BJ (cell line): ENCODE results near the gene RANBP3L. TPM values are rescaled to one million over a fixed set of nuclear protein-coding genes. Genes with fewer than 3 reads are reported as not detected.
A peak's percentile ranks its signal among the peaks of the same experiment; 100 is the strongest.

Experiments
- CTCF ChIA-PET: fragments of 350-600 bp; formaldehyde crosslinking; extraction: SDS; loops from one replicate; lab custom pipeline; 2021; ENCODE audit warnings: antibody characterized with exemption, inconsistent platforms; lab: Yijun Ruan, JAX
- POLR2A ChIA-PET: fragments of 300-600 bp; sonication (Branson Sonifier 250); formaldehyde crosslinking; extraction: SDS; loops from one replicate; lab custom pipeline; 2021; ENCODE audit warnings: antibody characterized with exemption; lab: Charles Lee
- DNase-seq: peaks from one replicate; pipeline ENCODE4 v3.0.0-alpha.2; 2011; ENCODE audit warnings: low read depth
- H3K27me3 ChIP-seq: 2 replicates; pipeline ENCODE4 v1.6.0; 2011; ENCODE audit warnings: low read length; ENCODE audit not compliant: control insufficient read depth, insufficient read depth
- H3K36me3 ChIP-seq: 2 replicates; pipeline ENCODE4 v1.5.1; 2011; ENCODE audit warnings: low read length; ENCODE audit not compliant: control insufficient read depth, insufficient read depth
- H3K4me3 ChIP-seq: 2 replicates; pipeline ENCODE4 v1.5.1; 2011; ENCODE audit warnings: low read depth, mild to moderate bottlenecking, control low read depth, low read length
- CTCF ChIP-seq: IDR thresholded peaks from 2 replicates; pipeline ENCODE4 v1.5.1; 2011; ENCODE audit warnings: low read depth, mild to moderate bottlenecking, control low read depth, inconsistent platforms, low read length, moderate library complexity; ENCODE audit not compliant: insufficient read depth
- polyA plus RNA-seq: library from polyadenylated mRNA; depleted of rRNA; stranded (reverse); fragments of >200 nt; gene quantifications from 2 replicates; pipeline ENCODE4 v1.2.3, GENCODE V29; 2011

RANBP3L gene
- polyA plus RNA-seq, 1 experiment: not detected

DNA sequence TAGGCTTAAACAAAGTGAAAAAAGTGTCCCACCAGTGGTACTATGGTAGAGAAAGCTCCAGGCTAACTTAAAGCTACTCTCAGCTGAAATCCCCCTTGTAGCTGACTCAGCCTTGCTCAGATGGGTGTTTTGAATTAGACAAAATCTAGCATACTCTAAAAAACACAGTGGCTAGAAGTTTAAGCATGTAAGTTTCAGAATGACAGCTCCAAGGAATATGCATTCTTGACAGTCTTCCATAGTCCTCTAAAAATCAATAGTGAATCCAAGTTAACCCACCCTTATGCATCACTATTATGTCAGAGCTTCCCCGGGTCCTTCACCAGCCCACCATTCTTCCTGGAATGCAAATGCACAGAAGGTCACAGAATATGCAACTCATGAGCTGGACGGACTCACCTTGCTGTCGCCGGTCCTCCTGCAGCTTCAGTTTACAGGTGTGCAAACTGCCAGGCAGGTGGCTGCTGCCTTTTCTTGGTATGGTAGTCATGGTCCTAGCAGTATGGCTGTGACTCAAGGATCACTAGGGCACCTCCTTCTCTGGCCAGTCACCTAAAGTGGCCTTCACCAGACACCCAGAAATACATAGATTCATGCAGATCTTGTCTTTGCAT is 668 bp downstream of the RANBP3L start:
- Histone ChIP-seq H3K27me3 (no peaks in the 10 kb centered on the region), H3K36me3 (no peaks in the 10 kb centered on the region), H3K4me3 (no peak overlapping the region)
- no peak for DNase-seq
- no peak for TF ChIP-seq CTCF
- POLR2A ChIA-PET: interaction anchor here (0.5 to 0.6 kb wide), 2 partner anchors 28 to 222 kb away, joined by 4 to 6 read pairs; no protein-coding TSS in a partner anchor
- CTCF ChIA-PET: interaction anchor here (0.6 to 9.0 kb wide), 8 partner anchors 8 to 390 kb away, joined by 3 to 87 read pairs (median 3); no protein-coding TSS in a partner anchor

DNA sequence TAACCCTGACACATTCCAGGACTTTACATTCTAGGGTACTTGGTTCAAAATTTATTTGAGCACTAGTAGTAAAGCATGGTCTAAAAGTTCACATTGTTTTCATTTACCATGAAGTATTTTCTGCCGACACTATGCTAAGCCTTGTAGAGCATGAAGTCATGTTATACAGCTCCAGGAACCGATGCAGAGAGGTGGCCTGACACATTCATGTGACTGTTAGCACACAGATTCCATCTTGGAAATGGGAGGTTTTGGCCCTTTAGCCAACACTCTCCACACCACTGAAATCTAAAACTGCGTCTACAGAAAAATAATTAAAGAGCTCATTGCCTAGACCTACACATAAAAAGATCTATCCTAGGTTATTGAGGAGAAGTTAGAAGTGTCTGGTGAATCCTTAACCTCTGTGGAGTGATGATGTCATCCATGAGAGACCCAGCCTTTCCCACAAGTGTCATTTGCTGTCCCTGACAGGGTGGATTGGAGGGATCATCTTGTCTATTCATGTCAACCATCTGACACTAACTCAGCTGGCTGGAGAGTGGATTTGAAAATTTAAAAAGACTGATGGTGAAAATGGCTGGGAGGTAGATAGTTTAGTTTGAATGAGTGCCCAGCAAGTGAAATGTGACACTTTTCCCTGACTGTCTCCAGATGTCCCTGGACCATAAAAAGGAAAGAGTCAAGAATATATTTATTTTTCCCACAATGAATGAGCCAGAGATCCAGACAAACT is 1.3 kb downstream of the RANBP3L start:
- Histone ChIP-seq H3K27me3 (no peaks in the 10 kb centered on the region), H3K36me3 (no peaks in the 10 kb centered on the region), H3K4me3 (no peak overlapping the region)
- peak; percentile 10 for DNase-seq
- CTCF ChIA-PET: interaction anchor here (0.6 to 9.0 kb wide), 5 partner anchors 8 to 390 kb away, joined by 3 to 87 read pairs (median 3); no protein-coding TSS in a partner anchor
- TF ChIP-seq CTCF: no peak
- POLR2A ChIA-PET: interaction anchor here (0.5 to 0.6 kb wide), 2 partner anchors 28 to 222 kb away, joined by 4 to 6 read pairs; no protein-coding TSS in a partner anchor

- Histone ChIP-seq H3K27me3 (no peaks in the 10 kb centered on the region), H3K36me3 (no peaks in the 10 kb centered on the region), H3K4me3 (no peak overlapping the region)
- peak; percentile 78 for DNase-seq
- POLR2A ChIA-PET: no interaction called here
- CTCF ChIA-PET: interaction anchor here (2.7 kb wide), 1 partner anchor 33 kb away, joined by 11 read pairs; no protein-coding TSS in a partner anchor
- TF ChIP-seq CTCF: no peak
Measured at GRCh38 chr5:36298552-36298951, 3.1 kb downstream of the RANBP3L start.

GRCh38 chr5:36297653-36298052 is 4.0 kb downstream of the RANBP3L start:
- DNase-seq: no peak
- CTCF ChIA-PET: interaction anchor here (2.7 kb wide), 1 partner anchor 32 kb away, joined by 11 read pairs; no protein-coding TSS in a partner anchor
- no peak overlapping the region for H3K4me3 ChIP-seq
- no peaks in the 10 kb centered on the region for H3K36me3 ChIP-seq
- no peaks in the 10 kb centered on the region for H3K27me3 ChIP-seq
- no peak for TF ChIP-seq CTCF
- POLR2A ChIA-PET: no interaction called here
